Lower leg skin (tissue), 4 donors: Measurements from ENCODE around the gene SLC6A1. TPM values are rescaled to one million over a fixed set of nuclear protein-coding genes. Genes with fewer than 3 reads are reported as not detected.

ENCODE experiments used
- DNase-seq, 2 donors: peaks; one replicate each; pipeline ENCODE4 v3.0.0-alpha.2; 2019; ENCODE audit warnings: low spot score in 2 of 2
- H3K4me3 ChIP-seq: fragments of 200-600 bp; sonication (generic); 2 replicates; pipeline ENCODE4 v1.5.1; 2017; ENCODE audit warnings: mild to moderate bottlenecking, low read depth; ENCODE audit not compliant: poor library complexity, severe bottlenecking
- CTCF ChIP-seq, 3 donors: fragments of 450-650 bp; IDR thresholded peaks; one replicate each; pipeline ENCODE4 v1.5.1; 2016; ENCODE audit warnings: antibody characterized with exemption in 3 of 3, mild to moderate bottlenecking in 3 of 3, moderate library complexity in 2 of 3
- POLR2A ChIP-seq, 2 donors: fragments of 450-650 bp; IDR thresholded peaks; one replicate each; pipeline ENCODE4 v1.6.1; 2016 to 2017; ENCODE audit warnings: antibody characterized with exemption in 2 of 2, mild to moderate bottlenecking in 1 of 2, moderate library complexity in 1 of 2
- WGBS, 2 donors: methylation state at CpG; one replicate each; pipeline ENCODE4 v1.1.5; 2018; 5-methylcytosine and 5-hydroxymethylcytosine counted together
- intact Hi-C: fragments of 100-400 bp; cut with DNase I; formaldehyde crosslinking; loops from one replicate; pipeline ENCODE4 v1.15.0; 2023; ENCODE audit warnings: low total_unique reads
- total RNA-seq, 4 donors: library from RNA; depleted of rRNA; stranded (reverse); fragments of >200 nt; gene quantifications; one replicate each; pipeline ENCODE4 v1.1.0, GENCODE V29; 2016

The SLC6A1 gene
- total RNA-seq, 4 donors from 2014 or later = 0.10 to 2.3 (median 1.1) TPM; not detected in 1

DNA sequence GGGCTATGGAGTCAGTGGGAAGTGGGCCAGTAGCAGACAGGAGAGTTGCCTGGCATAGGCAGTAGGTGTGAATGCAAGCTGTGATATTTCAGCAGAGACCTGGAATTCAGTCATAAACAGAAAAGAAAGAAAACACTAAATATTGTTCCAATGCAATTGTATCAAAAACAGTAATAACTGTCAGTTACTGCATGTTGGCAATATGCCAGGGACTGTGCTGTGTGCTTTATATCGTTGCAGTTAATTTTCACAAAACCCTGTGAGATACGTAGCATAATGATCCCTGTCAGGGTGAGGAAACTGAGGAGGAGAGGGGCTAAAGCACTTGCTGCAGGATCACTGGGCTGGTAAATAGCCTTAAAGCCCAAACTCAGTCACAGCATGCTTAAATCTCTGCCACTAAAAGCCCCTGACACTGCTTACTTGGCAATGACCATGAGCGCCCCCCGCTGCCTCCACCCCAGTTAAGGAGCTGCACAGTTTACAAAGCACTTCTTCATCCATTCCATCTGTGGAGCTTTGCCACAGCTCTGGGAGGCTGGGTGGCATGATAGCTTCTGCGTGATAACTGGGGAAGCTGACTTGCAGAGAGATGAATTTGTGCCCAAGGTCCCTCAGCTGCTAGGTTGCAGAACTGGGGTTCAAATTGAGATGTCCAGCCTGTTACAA lies 3.9 kb downstream of the SLC6A1 start:
- TF ChIP-seq POLR2A (IDR thresholded peaks at IDR 0.05) = no peak
- no peak for TF ChIP-seq CTCF (IDR thresholded peaks at IDR 0.05)
- intact Hi-C loops = no loop called here
- H3K4me3 ChIP-seq = no peak overlapping the region
- DNase-seq = no peak
- WGBS, 2 donors = 66 to 71% methylated on average over 5 of the region's 5 CpGs

- TF ChIP-seq CTCF (IDR thresholded peaks at IDR 0.05) (no peak), POLR2A (IDR thresholded peaks at IDR 0.05) (no peak)
- intact Hi-C loops = no loop called here
- no peak overlapping the region for H3K4me3 ChIP-seq
- 70 to 90% methylated on average over 4 of the region's 5 CpGs for WGBS, 2 donors
- DNase-seq = no peak
Observed at GRCh38 chr3:10997196-10997595, 4.6 kb downstream of the SLC6A1 start.

DNA sequence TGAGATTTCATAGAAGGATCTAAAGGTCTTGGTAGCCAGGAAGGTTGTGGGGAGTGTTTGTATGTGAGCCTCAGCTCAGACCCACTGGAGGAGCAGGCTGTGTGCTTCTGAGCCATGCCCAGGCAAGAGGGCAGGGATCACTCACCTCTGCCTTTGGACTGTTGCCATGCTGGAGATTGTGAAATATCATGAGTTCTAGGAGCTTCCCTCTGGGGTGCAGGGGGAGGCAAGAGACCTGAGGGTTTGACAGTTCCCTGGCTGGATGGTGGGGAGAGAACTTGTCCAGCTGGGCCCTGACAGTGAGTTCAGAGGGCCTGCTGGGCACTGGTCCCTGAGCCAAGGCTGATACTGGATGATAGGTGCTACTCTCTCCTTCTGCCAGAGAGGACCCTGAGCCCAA lies 6.0 kb downstream of the SLC6A1 start:
- intact Hi-C loops = no loop called here
- no peak for DNase-seq
- no peak for TF ChIP-seq POLR2A (IDR thresholded peaks at IDR 0.05)
- no peak for TF ChIP-seq CTCF (IDR thresholded peaks at IDR 0.05)
- H3K4me3 ChIP-seq = no peak overlapping the region

GRCh38 chr3:10999221-11000107 lies 6.9 kb downstream of the SLC6A1 start:
- WGBS, 2 donors = 65 to 68% methylated on average over 13 to 15 of the region's 15 CpGs
- intact Hi-C loops = no loop called here
- TF ChIP-seq CTCF (IDR thresholded peaks at IDR 0.05) (no peak), POLR2A (IDR thresholded peaks at IDR 0.05) (no peak)
- H3K4me3 ChIP-seq = no peak overlapping the region
- no peak for DNase-seq

DNA sequence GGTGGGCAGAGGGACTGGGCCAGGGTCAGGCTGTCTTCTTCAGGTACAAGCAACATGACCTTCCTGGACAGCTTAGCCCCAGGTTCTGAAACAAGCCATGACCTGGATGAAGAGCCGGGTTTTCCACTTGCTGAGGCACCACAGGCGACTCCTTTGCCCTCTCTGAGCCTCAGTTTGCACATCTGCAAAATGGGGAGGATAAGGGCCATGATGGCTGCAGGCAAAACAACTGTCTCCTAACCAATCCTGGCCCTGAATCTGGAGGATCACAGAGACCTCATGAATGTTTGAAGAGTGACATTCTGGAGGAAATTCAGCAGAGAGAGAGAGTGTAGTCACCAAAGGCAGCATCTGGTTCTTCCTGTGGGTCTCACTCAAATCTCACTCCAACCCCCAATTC lies 8.0 kb downstream of the SLC6A1 start:
- WGBS, 2 donors = 71 to 73% methylated on average over 2 of the region's 2 CpGs
- intact Hi-C loops = no loop called here
- no peak overlapping the region for H3K4me3 ChIP-seq
- TF ChIP-seq POLR2A (IDR thresholded peaks at IDR 0.05) (no peak), CTCF (IDR thresholded peaks at IDR 0.05) (no peak)
- no peak for DNase-seq
